ENCODE results near the gene ACTRT2. TPM values are rescaled to one million over a fixed set of nuclear protein-coding genes. Genes with fewer than 3 reads are reported as not detected.
A peak's percentile ranks its signal among the peaks of the same experiment; 100 is the strongest.

The ACTRT2 gene
- total and polyA plus RNA-seq, 10 donors: not detected

- no peaks in the 10 kb centered on the region for H3K36me3 ChIP-seq
- peak; percentile 58 for DNase-seq
- H3K4me3 ChIP-seq: no peak overlapping the region
- no peak for TF ChIP-seq CTCF (IDR thresholded peaks at IDR 0.05 in 8 of 11, conservative IDR thresholded peaks at IDR 0.05 in 3 of 11)
- TF ChIP-seq POLR2AphosphoS5 (IDR thresholded peaks at IDR 0.05): no peak
- no peak for TF ChIP-seq POLR2A (IDR thresholded peaks at IDR 0.05)
- H3K4me1 ChIP-seq: no peaks in the 10 kb centered on the region
- intact Hi-C loops (cut with DNase I; ENCODE audit: low total_unique reads): no loop called here
- no peak overlapping the region for H3K27ac ChIP-seq
- 84 to 100% (median 94%) methylated on average over 2 to 11 of the region's 11 CpGs for WGBS, 5 donors
- peaks cover 0 to 40% (median 6%) of the 10 kb centered on the region in 7 donors for H3K27me3 ChIP-seq (replicated peaks in 1 of 7)
- H3K9me3 ChIP-seq: no peaks in the 10 kb centered on the region
Measured at GRCh38 chr1:3019007-3019515, 2.2 kb upstream of the ACTRT2 start.

- Histone ChIP-seq H3K27ac (no peak overlapping the region), H3K4me3 (no peak overlapping the region), H3K9me3 (no peaks in the 10 kb centered on the region), H3K36me3 (no peaks in the 10 kb centered on the region), H3K4me1 (no peaks in the 10 kb centered on the region), H3K27me3 (replicated peaks in 1 of 7) (peaks cover 0 to 35% (median 5%) of the 10 kb centered on the region in 7 donors)
- TF ChIP-seq CTCF (IDR thresholded peaks at IDR 0.05 in 8 of 11, conservative IDR thresholded peaks at IDR 0.05 in 3 of 11) (no peak), POLR2A (IDR thresholded peaks at IDR 0.05) (no peak), POLR2AphosphoS5 (IDR thresholded peaks at IDR 0.05) (no peak)
- DNase-seq: peak; percentile 53
- intact Hi-C loops (cut with DNase I; ENCODE audit: low total_unique reads): no loop called here
- WGBS, 5 donors: 86 to 95% (median 91%) methylated on average over 13 to 24 of the region's 24 CpGs
Measured at GRCh38 chr1:3019516-3020051, 1.7 kb upstream of the ACTRT2 start.

GRCh38 chr1:3020263-3020909, 881 bp upstream of the ACTRT2 start:
- no peaks in the 10 kb centered on the region for H3K36me3 ChIP-seq
- 82 to 90% (median 87%) methylated on average over 12 of the region's 12 CpGs for WGBS, 5 donors
- TF ChIP-seq POLR2A (IDR thresholded peaks at IDR 0.05) (no peak), POLR2AphosphoS5 (IDR thresholded peaks at IDR 0.05) (no peak), CTCF (IDR thresholded peaks at IDR 0.05 in 8 of 11, conservative IDR thresholded peaks at IDR 0.05 in 3 of 11) (no peak)
- H3K4me1 ChIP-seq: no peaks in the 10 kb centered on the region
- peaks cover 0 to 27% (median 0%) of the 10 kb centered on the region in 7 donors for H3K27me3 ChIP-seq (replicated peaks in 1 of 7)
- peak; percentile 40 for DNase-seq
- no peaks in the 10 kb centered on the region for H3K9me3 ChIP-seq
- no peak overlapping the region for H3K4me3 ChIP-seq
- H3K27ac ChIP-seq: no peak overlapping the region
- intact Hi-C loops (cut with DNase I; ENCODE audit: low total_unique reads): no loop called here

DNA sequence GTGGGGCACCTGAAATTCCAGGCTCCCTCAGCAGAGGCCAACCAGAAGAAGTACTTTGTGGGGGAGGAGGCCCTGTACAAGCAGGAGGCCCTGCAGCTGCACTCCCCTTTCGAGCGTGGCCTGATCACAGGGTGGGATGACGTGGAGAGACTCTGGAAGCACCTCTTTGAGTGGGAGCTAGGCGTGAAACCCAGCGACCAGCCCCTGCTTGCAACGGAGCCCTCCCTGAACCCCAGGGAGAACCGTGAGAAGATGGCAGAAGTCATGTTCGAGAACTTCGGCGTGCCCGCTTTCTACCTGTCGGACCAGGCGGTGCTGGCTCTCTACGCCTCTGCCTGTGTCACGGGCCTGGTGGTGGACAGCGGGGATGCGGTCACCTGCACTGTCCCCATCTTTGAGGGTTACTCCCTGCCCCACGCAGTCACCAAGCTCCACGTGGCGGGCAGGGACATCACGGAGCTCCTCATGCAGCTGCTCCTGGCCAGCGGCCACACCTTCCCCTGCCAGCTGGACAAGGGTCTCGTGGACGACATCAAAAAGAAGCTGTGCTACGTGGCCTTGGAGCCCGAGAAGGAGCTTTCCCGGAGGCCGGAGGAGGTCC, 634 bp downstream of the ACTRT2 start:
- Histone ChIP-seq H3K27ac (no peak overlapping the region), H3K9me3 (no peaks in the 10 kb centered on the region), H3K4me1 (no peaks in the 10 kb centered on the region), H3K4me3 (no peak overlapping the region), H3K36me3 (no peaks in the 10 kb centered on the region), H3K27me3 (replicated peaks in 1 of 7) (peaks cover 0 to 22% (median 0%) of the 10 kb centered on the region in 7 donors)
- DNase-seq: peak; percentile 57
- TF ChIP-seq POLR2AphosphoS5 (IDR thresholded peaks at IDR 0.05): no peak
- 87 to 95% (median 90%) methylated on average over 27 to 28 of the region's 28 CpGs for WGBS, 5 donors
- intact Hi-C loops (cut with DNase I; ENCODE audit: low total_unique reads): no loop called here
